ENCODE results near the gene BCL2L14.

BCL2L14 gene

DNA sequence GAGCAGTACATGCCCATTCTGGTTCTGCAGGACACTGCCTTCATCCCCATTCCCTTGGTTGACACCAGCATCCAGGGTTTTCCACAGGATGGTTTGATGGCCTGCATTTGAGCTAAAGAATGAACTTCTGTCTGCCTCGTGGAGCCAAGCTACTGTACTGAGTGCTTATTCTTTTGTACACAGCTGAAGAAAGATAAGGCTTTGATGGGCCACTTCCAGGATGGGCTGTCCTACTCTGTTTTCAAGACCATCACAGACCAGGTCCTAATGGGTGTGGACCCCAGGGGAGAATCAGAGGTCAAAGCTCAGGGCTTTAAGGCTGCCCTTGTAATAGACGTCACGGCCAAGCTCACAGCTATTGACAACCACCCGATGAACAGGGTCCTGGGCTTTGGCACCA, 23.7 kb downstream of the BCL2L14 start:
- Histone ChIP-seq H3K4me1 (ENCODE audit: control insufficient read depth, low read length) (no peaks in the 10 kb centered on the region), H3K27ac (ENCODE audit: low read depth, low read length) (no peak overlapping the region), H3K4me3 (ENCODE audit: low read length) (no peak overlapping the region), H3K79me2 (ENCODE audit: control insufficient read depth, low read length) (no peaks in the 10 kb centered on the region), H3K36me3 (ENCODE audit: control insufficient read depth, low read length) (no peaks in the 10 kb centered on the region), H3K27me3 (ENCODE audit: control insufficient read depth, low read length) (peaks cover 13% of the 10 kb centered on the region), H3K9me3 (ENCODE audit: control insufficient read depth, insufficient read depth, low read length) (no peaks in the 10 kb centered on the region), H3K9me2 (replicated peaks; ENCODE audit: control insufficient read depth, low read length) (no peaks in the 10 kb centered on the region), H4K20me1 (ENCODE audit: control insufficient read depth, insufficient read depth, low read depth, low read length) (no peaks in the 10 kb centered on the region), H3F3A (ENCODE audit: control insufficient read depth, insufficient read depth) (no peaks in the 10 kb centered on the region), H3K4me2 (ENCODE audit: low read length) (no peak overlapping the region)
- no peak for TF ChIP-seq CTCF (IDR thresholded peaks at IDR 0.05; ENCODE audit: low read depth, low read length, poor library complexity, severe bottlenecking)
- no peak for TF ChIP-seq EZH2phosphoT487 (IDR thresholded peaks at IDR 0.05; ENCODE audit: borderline replicate concordance, low read length)

- H3K27me3 ChIP-seq (ENCODE audit: control insufficient read depth, low read length) = peaks cover 13% of the 10 kb centered on the region
- H3F3A ChIP-seq (ENCODE audit: control insufficient read depth, insufficient read depth) = no peaks in the 10 kb centered on the region
- no peaks in the 10 kb centered on the region for H3K9me2 ChIP-seq (replicated peaks; ENCODE audit: control insufficient read depth, low read length)
- H4K20me1 ChIP-seq (ENCODE audit: control insufficient read depth, insufficient read depth, low read depth, low read length) = no peaks in the 10 kb centered on the region
- no peaks in the 10 kb centered on the region for H3K4me1 ChIP-seq (ENCODE audit: control insufficient read depth, low read length)
- H3K9me3 ChIP-seq (ENCODE audit: control insufficient read depth, insufficient read depth, low read length) = no peaks in the 10 kb centered on the region
- H3K4me2 ChIP-seq (ENCODE audit: low read length) = no peak overlapping the region
- H3K79me2 ChIP-seq (ENCODE audit: control insufficient read depth, low read length) = no peaks in the 10 kb centered on the region
- H3K4me3 ChIP-seq (ENCODE audit: low read length) = no peak overlapping the region
- TF ChIP-seq CTCF (IDR thresholded peaks at IDR 0.05; ENCODE audit: low read depth, low read length, poor library complexity, severe bottlenecking) = no peak
- no peak for TF ChIP-seq EZH2phosphoT487 (IDR thresholded peaks at IDR 0.05; ENCODE audit: borderline replicate concordance, low read length)
- H3K27ac ChIP-seq (ENCODE audit: low read depth, low read length) = no peak overlapping the region
- no peaks in the 10 kb centered on the region for H3K36me3 ChIP-seq (ENCODE audit: control insufficient read depth, low read length)
Observed at GRCh38 chr12:12095021-12095420, 24.3 kb downstream of the BCL2L14 start.

- H4K20me1 ChIP-seq (ENCODE audit: control insufficient read depth, insufficient read depth, low read depth, low read length) = no peaks in the 10 kb centered on the region
- H3K79me2 ChIP-seq (ENCODE audit: control insufficient read depth, low read length) = no peaks in the 10 kb centered on the region
- no peaks in the 10 kb centered on the region for H3K4me1 ChIP-seq (ENCODE audit: control insufficient read depth, low read length)
- peaks cover 3% of the 10 kb centered on the region; the same call in 1 of the 2 replicates for H3K27me3 ChIP-seq (ENCODE audit: control insufficient read depth, low read length)
- no peaks in the 10 kb centered on the region for H3K9me2 ChIP-seq (replicated peaks; ENCODE audit: control insufficient read depth, low read length)
- H3K4me2 ChIP-seq (ENCODE audit: low read length) = no peak overlapping the region
- no peaks in the 10 kb centered on the region for H3K9me3 ChIP-seq (ENCODE audit: control insufficient read depth, insufficient read depth, low read length)
- no peak overlapping the region for H3K27ac ChIP-seq (ENCODE audit: low read depth, low read length)
- no peaks in the 10 kb centered on the region for H3K36me3 ChIP-seq (ENCODE audit: control insufficient read depth, low read length)
- H3F3A ChIP-seq (ENCODE audit: control insufficient read depth, insufficient read depth) = no peaks in the 10 kb centered on the region
- TF ChIP-seq CTCF (IDR thresholded peaks at IDR 0.05; ENCODE audit: low read depth, low read length, poor library complexity, severe bottlenecking) = no peak
- TF ChIP-seq EZH2phosphoT487 (IDR thresholded peaks at IDR 0.05; ENCODE audit: borderline replicate concordance, low read length) = no peak
- H3K4me3 ChIP-seq (ENCODE audit: low read length) = no peak overlapping the region
Observed at GRCh38 chr12:12097891-12098690, 27.4 kb downstream of the BCL2L14 start.

Data from DOHH2 (cell line).